Measurements from ENCODE around the gene CASR.
"Not testable (repeated sequence)": the region's sequence is repeated elsewhere in the genome, so short reads cannot be mapped to it uniquely, and the experiment has no call there.

The CASR gene

GRCh38 chr3:122183521-122183892 is at the start of gene CASR:
CASR (plus strand) TSS chr3:122183668; CDS start chr3:122254190, 70,522 bp downstream.
- no peak for DNase-seq

GRCh38 chr3:122146466-122146865 is 37.0 kb upstream of the CASR start:
- DNase-seq = no peak

- DNase-seq = no peak
These were observed 34.4 kb upstream of the CASR start for GRCh38 chr3:122148941-122149627.

GRCh38 chr3:122151480-122151879 is 32.0 kb upstream of the CASR start:
- DNase-seq = no peak

GRCh38 chr3:122164983-122165382 is 18.5 kb upstream of the CASR start:
- not testable (repeated sequence) for DNase-seq

- no peak for DNase-seq
These were observed 15.8 kb upstream of the CASR start for GRCh38 chr3:122167630-122168029.

- DNase-seq = no peak
These were observed 15.4 kb upstream of the CASR start for GRCh38 chr3:122168044-122168443.

GRCh38 chr3:122169911-122170310 is 13.6 kb upstream of the CASR start:
- DNase-seq = peak; percentile 7

GRCh38 chr3:122171361-122171760 is 12.1 kb upstream of the CASR start:
- not testable (repeated sequence) for DNase-seq

GRCh38 chr3:122178711-122179110 is 4.8 kb upstream of the CASR start:
- no peak for DNase-seq

GRCh38 chr3:122183893-122184590 is 574 bp downstream of the CASR start:
- DNase-seq = no peak

- no peak for DNase-seq
These were observed 1.1 kb downstream of the CASR start for GRCh38 chr3:122184591-122184929.

- no peak for DNase-seq
These were observed 2.9 kb downstream of the CASR start for GRCh38 chr3:122186372-122186771.

GRCh38 chr3:122188737-122189136 is 5.3 kb downstream of the CASR start:
- DNase-seq = no peak

GRCh38 chr3:122189357-122189756 is 5.9 kb downstream of the CASR start:
- DNase-seq = no peak

GRCh38 chr3:122190525-122190924 is 7.1 kb downstream of the CASR start:
- no peak for DNase-seq

GRCh38 chr3:122198966-122199365 is 15.5 kb downstream of the CASR start:
- DNase-seq = no peak

GRCh38 chr3:122199552-122199951 is 16.1 kb downstream of the CASR start:
- DNase-seq = no peak

GRCh38 chr3:122200661-122201060 is 17.2 kb downstream of the CASR start:
- peak; percentile 55 for DNase-seq

- DNase-seq = not testable (repeated sequence)
These were observed 18.0 kb downstream of the CASR start for GRCh38 chr3:122201476-122201875.

GRCh38 chr3:122208579-122208978 is 25.1 kb downstream of the CASR start:
- no peak for DNase-seq

GRCh38 chr3:122213650-122214049 is 30.2 kb downstream of the CASR start:
- DNase-seq = no peak

- DNase-seq = no peak
These were observed 31.2 kb downstream of the CASR start for GRCh38 chr3:122214711-122215110.

GRCh38 chr3:122215592-122216298 is 32.3 kb downstream of the CASR start:
- DNase-seq = no peak

Data from hematopoietic multipotent progenitor cell treated with erythropoietin and hydrocortisone succinate and interleukin-3 and kit ligand, for 8 days (in vitro differentiated cells).